Stimulated activated naive CD8-positive, alpha-beta T cell treated with anti-CD3 and anti-CD28 coated beads, Interleukin-15, Interleukin-2, amounts not matched to agents 100 U/mL and 50 U/mL, for 24 hours (primary cell): ENCODE measurements around the gene HIC2.
"Not testable (repeated sequence)": the region's sequence is repeated elsewhere in the genome, so short reads cannot be mapped to it uniquely, and the experiment has no call there.

Source experiments
- ATAC-seq: fragments of 150-1000 bp; cut with Tn5 transposase; one replicate; pipeline ENCODE4 v1.10.0; 2021
- DNase-seq: peaks from one replicate; pipeline ENCODE4 v3.0.0; 2021

The HIC2 gene

DNA sequence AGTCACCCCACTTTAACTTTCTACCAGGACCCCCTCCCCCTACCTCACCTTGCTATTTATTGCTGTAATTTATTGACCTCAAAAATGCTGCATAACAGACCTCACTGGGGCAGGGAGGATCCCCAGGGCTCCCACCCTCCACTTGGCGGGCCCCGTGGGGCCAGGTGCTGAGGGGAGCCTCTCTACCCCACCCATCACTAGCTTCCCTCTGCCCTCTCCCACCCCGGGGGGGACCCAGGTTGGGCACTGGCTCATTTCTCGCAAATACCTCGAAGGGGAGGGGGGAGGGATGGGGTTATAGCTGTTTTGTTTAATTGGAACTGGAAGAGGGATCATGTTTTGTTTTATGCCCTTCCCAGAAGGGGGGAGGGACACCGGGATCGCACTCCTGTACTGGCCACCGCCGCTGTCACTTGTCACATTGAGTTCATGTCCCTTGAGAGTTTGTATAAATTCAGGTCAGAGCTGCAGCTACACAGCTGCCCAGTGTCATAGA is 33.7 kb downstream of the HIC2 start:
- no peak for DNase-seq
- no peak for ATAC-seq

DNA sequence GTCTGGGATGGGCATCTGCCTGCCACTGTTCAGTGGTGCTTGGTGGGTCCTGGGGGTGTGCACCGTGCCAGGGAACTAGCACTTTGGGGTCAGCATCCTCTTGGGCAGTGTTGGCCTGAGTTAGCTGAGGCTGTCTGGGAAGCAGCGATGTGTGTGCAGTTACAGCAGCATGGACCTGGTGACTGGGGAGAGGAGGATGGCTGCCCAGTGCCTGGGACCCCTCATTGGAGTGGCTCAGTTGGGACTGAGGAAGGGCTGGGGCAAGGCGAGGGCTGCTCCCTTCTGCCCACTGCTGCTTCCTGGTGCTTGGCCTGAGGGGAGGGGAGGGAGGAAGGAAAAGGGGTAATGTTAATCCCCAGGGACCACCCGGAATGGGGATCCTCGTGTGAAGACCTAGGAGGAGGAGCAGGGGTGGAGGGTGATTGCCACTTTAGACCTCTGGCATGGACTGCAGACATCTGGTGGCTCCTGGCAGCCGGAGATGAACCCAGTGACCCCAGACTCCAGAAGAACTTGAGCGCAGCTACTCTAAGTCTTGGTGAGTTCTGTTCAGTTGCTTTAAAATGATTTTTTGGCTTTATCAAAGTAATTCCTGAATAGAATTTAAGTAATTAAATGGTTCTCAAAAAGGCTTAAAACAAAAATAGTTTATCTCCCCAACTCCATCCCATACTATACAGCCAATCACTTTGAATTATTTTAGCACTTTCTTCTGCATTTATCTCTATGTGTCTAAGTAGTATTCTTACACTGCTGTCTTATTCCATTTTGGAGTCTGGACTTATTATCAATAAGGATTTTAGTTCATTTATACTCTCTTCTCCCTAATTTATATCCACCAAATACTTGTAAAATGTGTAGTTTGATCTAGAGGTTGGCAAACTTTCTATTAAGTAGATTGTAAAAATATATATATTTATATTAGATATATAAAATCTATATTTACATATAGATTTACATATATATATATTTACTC is 34.7 kb downstream of the HIC2 start:
- no peak for DNase-seq

DNA sequence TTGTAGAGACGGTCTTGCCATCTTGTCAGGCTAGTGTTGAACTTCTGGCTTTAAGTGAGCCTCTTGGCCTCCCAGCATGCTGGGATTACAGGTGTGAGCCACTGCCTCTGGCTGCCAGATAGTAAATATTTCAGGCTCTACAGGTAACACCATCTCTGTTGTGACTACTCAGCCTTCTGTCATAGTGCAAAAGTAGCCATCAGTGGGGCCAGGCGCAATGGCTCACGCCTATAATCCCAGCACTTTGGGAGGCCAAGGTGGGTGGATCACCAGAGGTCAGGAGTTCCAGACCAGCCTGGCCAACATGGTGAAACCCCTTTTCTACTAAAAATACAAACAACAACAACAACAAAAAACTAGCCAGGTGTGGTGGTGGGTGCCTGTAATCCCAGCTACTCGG is 35.5 kb downstream of the HIC2 start:
- not testable (repeated sequence) for DNase-seq, ATAC-seq

More for the DNA sequence above, 34.7 kb downstream of the HIC2 start:
- peak; percentile 14 for ATAC-seq

DNA sequence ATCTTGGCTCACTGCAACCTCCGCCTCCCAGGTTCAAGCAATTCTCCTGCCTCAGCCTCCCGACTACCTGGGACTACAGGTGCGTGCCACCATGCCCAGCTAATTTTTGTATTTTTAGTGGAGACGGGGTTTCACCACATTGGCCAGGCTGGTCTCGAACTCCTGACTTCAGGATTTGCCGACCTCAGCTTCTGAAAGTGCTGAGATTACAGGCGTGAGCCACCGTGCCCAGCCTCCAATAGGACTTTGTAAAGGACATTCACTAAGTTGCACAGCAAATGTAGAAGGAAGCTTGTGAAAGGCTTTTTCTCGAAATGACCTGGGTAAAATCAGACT is 37.8 kb downstream of the HIC2 start:
- not testable (repeated sequence) for ATAC-seq

DNA sequence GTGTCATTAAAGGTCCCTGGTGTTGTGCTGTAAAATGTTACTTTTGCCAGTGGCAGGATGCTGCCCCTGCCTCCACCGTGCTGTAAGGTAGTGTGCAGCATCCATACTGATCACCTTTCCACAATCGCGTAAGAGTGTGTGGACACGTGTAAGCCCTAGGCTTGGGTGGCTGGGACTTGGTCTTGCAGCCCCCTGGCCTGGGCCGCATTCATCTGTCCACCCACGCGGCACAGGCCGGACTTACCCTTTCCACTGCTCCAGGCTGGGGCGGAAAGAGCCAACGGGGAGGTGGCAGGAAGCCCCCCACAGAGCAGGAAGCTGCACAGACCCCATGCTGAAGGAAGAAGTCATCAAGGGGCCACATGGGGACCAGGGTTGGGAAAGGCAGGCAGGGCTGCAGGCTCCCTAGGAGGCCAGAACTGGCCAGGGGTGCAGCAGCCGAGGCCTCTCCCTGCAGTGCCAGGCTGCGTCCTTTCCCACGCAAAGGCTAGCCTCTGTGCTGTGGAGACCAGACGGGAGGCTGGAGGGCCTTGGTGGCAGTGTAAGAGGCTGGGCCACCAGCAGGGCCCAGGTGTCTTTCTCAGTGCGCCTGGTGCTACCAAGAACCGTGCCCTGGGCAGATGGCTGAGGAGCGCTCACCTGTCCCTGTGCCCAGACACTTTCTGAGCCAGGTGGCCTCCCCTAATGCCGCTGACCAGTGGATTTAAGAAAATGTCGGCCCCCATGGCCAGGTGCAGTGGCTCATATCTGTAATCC is 38.3 kb downstream of the HIC2 start:
- DNase-seq (no peak), ATAC-seq (no peak)

More for the DNA sequence above, 37.8 kb downstream of the HIC2 start:
- not testable (repeated sequence) for DNase-seq

DNA sequence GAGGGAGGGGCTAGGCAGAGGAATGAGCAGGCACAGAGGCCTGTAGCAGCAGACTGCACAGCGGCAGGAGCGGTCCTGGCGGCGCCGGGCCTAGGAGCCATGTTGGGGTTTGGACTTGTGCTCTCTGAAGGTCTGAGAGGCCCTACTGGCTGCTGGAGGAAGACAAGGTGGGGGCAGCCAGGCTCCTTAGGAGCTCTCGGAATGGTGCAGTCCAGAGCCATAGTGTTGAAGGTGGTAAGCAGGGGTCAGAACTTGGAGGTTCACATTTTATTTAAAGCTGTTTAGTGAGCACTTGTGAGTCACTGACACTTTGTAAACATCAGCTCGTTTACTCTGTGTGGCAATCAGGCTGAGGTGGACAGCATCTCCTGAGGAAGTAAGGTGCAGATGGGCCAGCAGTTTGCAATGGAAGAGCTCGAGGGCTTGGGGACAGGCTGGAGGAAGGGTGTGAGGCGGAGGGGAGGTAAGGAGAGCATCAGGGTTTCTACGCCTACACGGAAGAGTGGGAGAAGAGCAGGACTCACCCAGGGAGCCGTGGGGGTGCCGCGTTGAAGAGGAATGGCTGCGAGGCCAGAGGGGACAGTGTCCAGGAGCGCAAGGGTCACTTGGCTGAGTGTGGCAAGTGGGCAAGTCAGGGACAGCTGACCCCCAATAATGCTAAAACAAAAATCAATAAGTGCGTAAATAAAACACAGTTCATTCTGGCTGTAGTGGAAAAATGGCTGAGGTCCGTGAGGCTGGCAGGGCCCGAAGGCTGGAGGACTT is 40.0 kb downstream of the HIC2 start:
- no peak for ATAC-seq
- DNase-seq = no peak

DNA sequence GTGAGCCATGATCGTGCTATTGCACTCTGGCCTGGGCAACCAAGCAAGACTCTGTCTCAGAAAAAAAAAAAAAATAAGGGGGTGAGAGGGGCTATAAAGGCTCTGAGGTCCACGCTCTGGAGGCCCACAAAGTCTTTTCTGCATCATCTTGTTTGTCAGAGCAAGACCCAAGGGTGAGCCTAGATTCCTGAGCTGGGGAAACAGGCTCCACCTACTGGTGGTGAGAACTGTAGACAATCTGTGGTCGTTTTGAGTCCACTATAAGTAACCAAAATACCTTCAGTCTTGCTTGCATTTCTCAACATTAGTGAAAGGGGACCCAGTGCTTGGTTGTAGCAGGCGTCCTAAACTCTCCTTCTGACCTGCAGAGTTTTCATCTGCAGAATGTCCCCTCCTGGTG is 45.5 kb downstream of the HIC2 start:
- DNase-seq, ATAC-seq: not testable (repeated sequence)

DNA sequence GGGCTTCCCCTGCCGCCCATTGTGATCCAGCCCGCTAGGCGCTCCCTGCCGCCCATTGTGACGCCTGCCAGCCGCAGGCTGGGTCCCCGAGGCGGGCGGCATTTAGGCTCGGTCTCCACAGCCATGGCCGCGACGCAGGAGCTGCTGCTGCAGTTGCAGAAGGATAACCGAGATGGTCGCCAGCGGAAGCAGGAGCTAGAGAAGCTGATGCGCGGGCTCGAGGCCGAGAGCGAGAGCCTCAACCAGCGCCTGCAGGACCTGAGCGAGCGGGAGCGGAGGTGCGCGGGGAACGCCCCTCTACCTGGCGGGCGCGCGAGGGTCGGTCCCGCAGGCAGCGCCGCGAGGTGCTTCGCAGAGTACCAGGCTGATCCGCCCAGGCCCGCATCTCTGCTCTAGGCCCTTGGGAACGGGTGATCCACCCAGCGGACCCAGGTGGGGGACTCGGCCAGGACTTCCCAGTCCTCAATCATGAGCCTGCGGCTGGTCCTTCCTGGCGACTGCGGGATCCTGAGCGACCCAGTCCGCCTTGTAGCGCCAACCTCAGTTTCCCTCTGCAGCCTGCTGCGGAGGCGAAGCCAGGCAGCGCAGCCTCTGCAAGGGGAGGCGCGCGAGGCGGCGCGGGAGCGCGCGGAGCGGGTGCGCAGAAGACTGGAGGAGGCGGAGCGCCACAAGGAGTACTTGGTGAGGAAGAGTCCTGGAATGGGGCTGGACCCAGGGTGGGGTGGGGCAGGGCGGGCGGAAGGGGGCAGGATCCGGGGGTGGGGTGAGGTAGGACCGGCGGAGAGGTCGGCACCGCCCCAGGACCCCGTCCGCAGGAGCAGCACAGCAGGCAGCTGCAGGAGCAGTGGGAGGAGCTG is 50.4 kb downstream of the HIC2 start, which contains the start of gene TMEM191C:
Gene TMEM191C (plus strand): TSS at position 51 of the 857 bp plus-strand sequence. CDS start 73 bp downstream, at position 124.
- not testable (repeated sequence) for ATAC-seq, DNase-seq

DNA sequence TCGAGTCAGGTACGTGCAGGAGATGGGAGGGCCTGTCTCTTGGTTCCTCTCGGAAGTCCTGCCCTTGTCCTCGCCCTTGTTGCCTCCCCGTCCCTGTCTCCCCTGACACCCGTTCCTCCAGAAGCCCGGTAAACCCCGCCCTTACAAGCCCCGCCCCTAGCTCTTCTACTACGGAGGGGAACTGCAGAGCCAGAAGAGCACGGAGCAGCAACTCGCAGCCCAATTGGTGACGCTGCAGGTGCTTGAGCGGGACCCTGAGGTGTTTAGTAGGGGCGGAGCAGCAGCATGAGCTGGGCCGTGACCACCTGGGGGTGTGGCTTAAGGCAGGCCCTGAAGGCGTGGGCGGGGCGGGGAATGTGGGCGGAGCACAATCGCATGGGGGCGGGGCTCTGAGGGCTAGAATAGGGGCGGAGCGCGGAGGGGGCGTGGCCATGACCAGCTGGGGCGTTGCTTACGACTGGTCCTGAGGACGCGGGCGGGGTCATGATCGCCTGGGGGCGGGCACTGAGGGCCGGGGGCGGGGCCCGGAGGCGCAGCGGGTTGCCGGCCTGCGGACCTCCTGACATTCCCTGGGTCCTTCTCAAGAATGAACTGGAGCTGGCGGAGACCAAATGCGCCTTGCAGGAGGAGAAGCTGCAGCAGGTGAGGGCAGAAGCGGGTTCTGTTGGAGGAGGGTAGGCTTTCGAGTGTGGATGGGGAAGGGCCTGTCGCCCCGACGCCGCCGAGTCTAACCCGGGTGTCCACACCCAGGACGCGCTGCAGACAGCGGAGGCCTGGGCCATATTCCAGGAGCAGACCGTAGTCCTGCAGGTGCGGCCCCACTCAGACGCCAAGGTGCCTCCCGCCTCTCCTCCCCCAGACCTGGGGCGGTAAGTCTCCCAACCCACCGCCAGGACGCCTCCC is 51.3 kb downstream of the HIC2 start:
- peak; percentile 90 for ATAC-seq
- DNase-seq = peak; percentile 89

DNA sequence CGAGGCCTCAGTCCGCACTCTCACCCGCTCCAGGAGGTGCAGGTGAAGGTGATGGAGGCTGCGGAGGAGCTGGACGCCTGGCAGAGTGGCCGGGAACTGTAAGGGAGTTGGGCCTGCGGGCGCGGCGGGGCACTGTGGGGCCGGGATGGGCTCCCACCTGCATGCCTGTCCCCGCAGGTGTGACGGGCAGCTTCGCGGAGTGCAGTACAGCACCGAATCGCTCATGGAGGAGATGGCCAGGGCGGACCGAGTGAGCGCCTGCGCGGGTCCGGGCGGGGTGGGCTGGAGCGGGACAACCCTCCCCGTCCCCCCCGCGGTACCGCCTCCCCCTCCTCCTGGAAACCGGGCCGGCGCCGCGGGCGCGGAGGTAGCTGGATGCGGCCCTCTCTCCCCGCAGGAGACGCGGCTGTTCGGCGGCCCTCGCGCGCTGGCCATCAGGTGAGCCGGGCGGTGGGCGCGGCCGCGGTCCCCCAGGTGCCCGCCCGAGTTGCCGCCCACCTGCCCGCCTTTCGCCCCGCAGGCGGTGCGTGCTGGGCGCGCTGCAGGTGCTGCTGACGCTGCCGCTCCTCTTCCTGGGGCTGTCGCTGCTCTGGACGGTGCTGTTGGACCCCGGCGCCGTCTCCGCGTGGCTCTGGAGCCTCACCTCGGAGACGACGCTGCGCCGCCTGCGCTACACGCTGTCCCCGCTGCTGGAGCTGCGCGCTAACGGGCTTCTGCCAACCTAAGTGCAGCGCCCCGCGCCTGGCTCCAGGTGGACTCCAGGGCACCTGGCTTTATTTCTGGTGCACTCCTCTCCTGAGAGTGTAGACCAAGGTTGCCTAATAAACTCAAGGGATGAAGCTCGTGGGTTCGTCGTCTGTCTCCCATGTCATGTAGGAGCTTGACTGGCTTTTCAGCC is 52.2 kb downstream of the HIC2 start:
- DNase-seq, ATAC-seq: not testable (repeated sequence)

DNA sequence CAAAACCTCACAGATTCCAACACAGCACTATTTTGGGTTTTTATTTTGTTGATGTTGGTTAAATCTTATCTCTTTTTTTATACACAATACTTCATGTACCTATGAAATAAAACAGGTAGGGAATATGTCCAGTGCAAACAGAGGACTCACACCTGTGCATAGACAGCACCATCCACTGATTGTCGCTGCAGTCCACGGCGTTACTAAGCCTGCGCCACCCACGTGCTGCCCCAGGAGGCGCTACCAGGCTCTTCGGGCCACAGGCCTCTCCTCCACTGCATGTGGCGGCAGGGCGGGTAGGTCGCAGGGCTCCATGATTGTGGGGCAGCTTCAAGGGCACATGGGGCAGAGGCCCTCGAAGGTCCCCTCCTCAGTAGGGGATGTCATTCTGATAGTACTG is 55.8 kb downstream of the HIC2 start:
- DNase-seq, ATAC-seq: not testable (repeated sequence)

DNA sequence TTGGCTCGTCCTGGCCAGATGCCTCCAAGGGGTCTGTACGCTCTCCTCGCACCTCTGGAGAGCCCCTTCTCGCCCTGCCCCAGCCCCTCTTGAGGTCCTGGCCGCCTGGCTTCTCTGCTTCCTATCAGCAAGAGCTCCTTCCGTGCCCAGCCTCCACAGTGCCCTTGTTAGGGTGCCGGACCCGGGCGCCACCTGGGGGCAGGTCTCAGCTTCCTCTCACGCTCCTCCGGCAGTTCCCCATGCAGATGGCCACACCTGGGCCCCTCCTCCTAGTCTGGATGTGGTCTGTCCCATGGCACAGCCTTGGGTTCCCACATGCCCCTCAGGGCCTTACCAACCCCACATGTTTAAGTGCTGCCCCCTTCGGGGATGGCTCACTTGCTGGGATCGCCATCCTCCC is 56.5 kb downstream of the HIC2 start:
- not testable (repeated sequence) for DNase-seq

DNA sequence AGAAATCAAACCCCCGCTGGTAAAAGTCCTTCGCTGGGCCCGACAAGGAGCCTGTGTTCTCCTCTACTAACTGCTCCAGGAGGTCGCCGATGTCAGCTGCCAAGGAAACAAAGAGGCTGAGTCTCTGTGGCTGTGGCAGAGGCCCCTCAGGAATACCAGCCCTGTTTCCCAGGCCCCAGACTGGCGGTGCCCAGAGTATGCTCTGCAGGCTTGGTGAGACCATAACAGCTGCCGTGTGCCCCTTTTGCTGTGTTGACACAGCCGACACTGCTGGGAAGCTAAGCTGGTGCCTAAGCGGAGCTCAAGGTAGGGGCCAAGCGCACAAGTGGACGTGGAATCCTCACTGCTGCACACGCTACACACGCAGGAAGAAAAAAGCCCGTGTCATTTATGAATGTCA is 66.9 kb downstream of the HIC2 start:
- not testable (repeated sequence) for ATAC-seq, DNase-seq

More for the DNA sequence above, 56.5 kb downstream of the HIC2 start:
- ATAC-seq = not testable (repeated sequence)

DNA sequence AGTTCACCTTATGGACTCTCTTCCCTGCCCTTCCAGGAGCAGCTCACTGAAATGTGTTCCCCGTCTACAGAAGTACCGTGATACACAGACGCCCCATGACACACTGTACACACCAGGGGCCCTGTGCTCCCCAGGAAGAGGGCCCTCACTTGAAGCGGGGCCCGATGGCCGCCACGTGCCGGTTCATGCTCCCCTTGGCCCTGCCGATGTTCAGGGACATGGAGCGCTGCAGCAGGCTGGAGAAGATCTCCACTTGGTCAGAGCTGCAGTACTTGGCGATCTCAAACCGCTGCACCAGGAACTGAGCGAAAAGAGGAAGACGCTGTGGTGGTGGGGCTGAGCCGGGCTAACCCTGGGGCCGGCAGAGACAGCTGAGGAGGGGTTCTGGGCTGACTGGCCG is 70.6 kb downstream of the HIC2 start:
- not testable (repeated sequence) for ATAC-seq, DNase-seq

DNA sequence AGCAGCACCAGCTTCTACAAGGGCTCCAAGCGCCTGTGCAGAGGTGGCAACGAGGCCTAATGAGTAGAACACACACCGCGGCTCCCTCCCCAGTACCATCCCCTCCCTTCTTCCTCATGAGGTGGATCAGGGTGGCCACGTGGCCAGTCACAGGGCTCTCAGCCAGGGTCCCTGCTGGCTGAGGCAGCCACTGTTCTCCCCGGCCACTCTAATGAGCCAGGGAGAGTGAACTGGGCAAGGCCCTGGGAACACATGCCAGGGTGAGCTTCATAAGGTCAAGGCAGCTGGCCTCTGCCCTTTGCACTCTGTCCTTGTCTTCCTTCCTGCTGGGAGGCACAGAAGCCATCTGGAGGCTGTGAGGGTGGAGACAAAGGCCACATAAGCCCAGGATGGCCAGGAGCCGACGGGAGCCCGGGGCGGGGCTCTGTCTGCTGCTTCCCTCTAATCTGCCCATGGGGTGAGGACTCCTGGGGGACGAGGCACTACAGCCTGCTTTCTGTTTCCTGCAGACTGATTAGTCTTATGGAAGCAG is 72.0 kb downstream of the HIC2 start:
- not testable (repeated sequence) for DNase-seq, ATAC-seq

DNA sequence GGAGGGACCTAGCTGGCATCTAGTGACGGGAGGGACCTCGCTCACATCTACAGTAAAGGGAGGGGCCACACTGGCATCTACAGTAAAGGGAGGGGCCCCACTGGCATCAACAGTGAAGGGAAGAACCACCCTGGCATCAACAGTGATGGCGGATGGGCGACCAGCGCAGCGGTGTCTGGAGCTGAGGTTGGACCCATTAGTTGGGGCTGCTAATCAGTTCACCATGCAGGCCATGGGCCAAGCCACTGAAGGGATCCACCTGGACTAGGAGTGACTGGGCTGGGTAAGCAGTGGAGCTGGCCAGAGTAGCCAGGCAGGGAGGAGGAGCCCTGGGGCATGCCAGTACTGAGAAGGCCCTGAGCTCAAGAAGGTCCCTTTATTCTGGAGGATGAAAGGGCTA is 73.4 kb downstream of the HIC2 start:
- not testable (repeated sequence) for DNase-seq, ATAC-seq

DNA sequence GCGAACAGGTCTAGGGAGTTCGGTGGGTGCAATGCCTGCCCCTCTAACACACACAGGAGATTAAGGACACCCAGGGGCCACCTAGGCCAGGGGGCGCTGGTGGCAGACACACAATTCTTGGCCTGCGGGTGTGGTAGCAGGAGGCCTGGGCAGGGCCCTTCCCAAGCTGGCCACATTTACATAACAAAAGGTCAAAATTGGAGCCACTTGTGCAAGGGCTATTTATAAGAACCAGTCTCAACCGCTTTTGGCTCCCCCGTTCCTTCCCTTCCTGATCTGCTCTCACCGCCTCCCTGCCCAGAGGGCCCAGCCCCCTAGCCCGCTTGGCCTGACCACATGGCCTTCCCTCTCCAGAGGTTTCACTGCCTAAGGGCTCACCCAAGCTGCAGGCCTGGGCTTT is 75.1 kb downstream of the HIC2 start:
- not testable (repeated sequence) for ATAC-seq, DNase-seq
